ENCODE results near the gene DSCAML1. TPM values are rescaled to one million over a fixed set of nuclear protein-coding genes. Genes with fewer than 3 reads are reported as not detected.

DSCAML1 gene
- total RNA-seq, 1 donor from 2014 or later, result 6.1 TPM

GRCh38 chr11:117381481-117382387 is 415.3 kb downstream of the DSCAML1 start:
- no peak for FAIRE-seq
- DNase-seq (ENCODE audit: low spot score in 2 of 2), result no peak

GRCh38 chr11:117380676-117381075 is 416.3 kb downstream of the DSCAML1 start:
- FAIRE-seq, result no peak
- DNase-seq (ENCODE audit: low spot score in 2 of 2), result no peak

GRCh38 chr11:117378976-117379865 is 417.8 kb downstream of the DSCAML1 start:
- no peak for DNase-seq (ENCODE audit: low spot score in 2 of 2)
- FAIRE-seq, result no peak

Other genes starting within 250 kb of the DSCAML1 start
- 0.82 TPM for gene FXYD2, start 27.5 kb upstream of the DSCAML1 start, total RNA-seq
- gene FXYD6, start 79.4 kb upstream of the DSCAML1 start, total RNA-seq, result 69.3 TPM
- gene TMPRSS13, start 132.2 kb upstream of the DSCAML1 start, total RNA-seq, result 0.41 TPM
- gene IL10RA, start 189.2 kb upstream of the DSCAML1 start, total RNA-seq, result 2.0 TPM